NT2/D1 (cell line): ENCODE results near the gene PRSS56.

Source experiments
- DNase-seq: peaks from one replicate; pipeline ENCODE4 v3.0.0-alpha.2; 2011; ENCODE audit warnings: low read depth, low spot score
- H3K27me3 ChIP-seq: 2 replicates; pipeline ENCODE4 v1.6.0; 2011; ENCODE audit warnings: mild to moderate bottlenecking; ENCODE audit not compliant: insufficient read length, insufficient read depth
- H3K36me3 ChIP-seq: 2 replicates; pipeline ENCODE4 v1.6.1; 2011; ENCODE audit warnings: mild to moderate bottlenecking, low read length, mixed read lengths; ENCODE audit not compliant: insufficient read depth, insufficient read length
- H3K4me1 ChIP-seq: 2 replicates; pipeline ENCODE4 v1.5.1; 2011; ENCODE audit not compliant: insufficient read depth, insufficient read length
- H3K4me3 ChIP-seq: 2 replicates; pipeline ENCODE4 v1.5.1; 2011; ENCODE audit warnings: low read depth; ENCODE audit not compliant: insufficient read length
- H3K9ac ChIP-seq: 2 replicates; pipeline ENCODE4 v1.6.0; 2011; ENCODE audit warnings: low read depth; ENCODE audit not compliant: insufficient read length
- H3K9me3 ChIP-seq: 2 replicates; pipeline ENCODE4 v1.5.1; 2011; ENCODE audit warnings: mild to moderate bottlenecking, low read length; ENCODE audit not compliant: insufficient read depth
- SUZ12 ChIP-seq: IDR thresholded peaks from 2 replicates; pipeline ENCODE4 v1.6.1; 2011; ENCODE audit not compliant: insufficient read length, insufficient read depth; ENCODE audit errors: extremely low read depth
- YY1 ChIP-seq: IDR thresholded peaks from 2 replicates; pipeline ENCODE4 v1.6.1; 2011; ENCODE audit not compliant: insufficient read length, insufficient read depth
- ZNF274 ChIP-seq: IDR thresholded peaks from 2 replicates; pipeline ENCODE4 v1.6.1; 2011; ENCODE audit warnings: mild to moderate bottlenecking, low read depth, low read length

The PRSS56 gene

DNA sequence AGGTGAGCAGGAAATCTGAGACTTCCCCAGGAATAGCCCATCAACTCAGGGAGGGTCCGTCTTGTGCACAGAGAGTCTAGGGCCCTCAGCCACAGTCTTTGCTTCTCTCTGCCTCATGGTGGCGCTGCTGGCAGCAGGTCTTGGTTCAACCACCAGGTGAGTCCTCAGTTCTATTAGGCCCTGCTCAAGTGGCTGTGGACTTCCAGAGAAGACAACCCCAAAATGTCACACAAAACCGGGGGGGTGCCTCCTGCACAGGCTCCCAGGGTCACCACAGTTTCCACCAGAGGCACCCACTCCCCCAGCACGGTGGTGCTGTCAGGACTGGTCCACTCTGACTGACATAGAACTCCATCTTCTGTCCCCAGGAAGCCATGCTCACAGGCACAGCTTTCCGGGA, 16.9 kb downstream of the PRSS56 start:
- TF ChIP-seq YY1 (no peak), SUZ12 (no peak), ZNF274 (no peak)
- no peaks in the 10 kb centered on the region for H3K27me3 ChIP-seq
- no peak for DNase-seq
- H3K9ac ChIP-seq = no peak overlapping the region
- peaks cover 10% of the 10 kb centered on the region; the same call in 1 of the 2 replicates for H3K9me3 ChIP-seq
- H3K36me3 ChIP-seq = no peaks in the 10 kb centered on the region
- peaks cover 20% of the 10 kb centered on the region for H3K4me1 ChIP-seq
- no peak overlapping the region for H3K4me3 ChIP-seq

GRCh38 chr2:232537499-232537898, 17.3 kb downstream of the PRSS56 start:
- Histone ChIP-seq H3K9ac (no peak overlapping the region), H3K4me3 (no peak overlapping the region), H3K27me3 (no peaks in the 10 kb centered on the region), H3K4me1 (peaks cover 20% of the 10 kb centered on the region), H3K9me3 (peaks cover 10% of the 10 kb centered on the region; the same call in 1 of the 2 replicates), H3K36me3 (no peaks in the 10 kb centered on the region)
- DNase-seq = no peak
- TF ChIP-seq SUZ12 (no peak), ZNF274 (no peak), YY1 (no peak)

GRCh38 chr2:232538671-232539070, 18.5 kb downstream of the PRSS56 start:
- H3K9ac ChIP-seq = no peak overlapping the region
- H3K27me3 ChIP-seq = no peaks in the 10 kb centered on the region
- no peak for DNase-seq
- H3K4me3 ChIP-seq = no peak overlapping the region
- H3K4me1 ChIP-seq = peaks cover 20% of the 10 kb centered on the region
- peaks cover 6% of the 10 kb centered on the region for H3K36me3 ChIP-seq
- TF ChIP-seq ZNF274 (no peak), SUZ12 (no peak), YY1 (no peak)
- peaks cover 10% of the 10 kb centered on the region; the same call in 1 of the 2 replicates for H3K9me3 ChIP-seq

DNA sequence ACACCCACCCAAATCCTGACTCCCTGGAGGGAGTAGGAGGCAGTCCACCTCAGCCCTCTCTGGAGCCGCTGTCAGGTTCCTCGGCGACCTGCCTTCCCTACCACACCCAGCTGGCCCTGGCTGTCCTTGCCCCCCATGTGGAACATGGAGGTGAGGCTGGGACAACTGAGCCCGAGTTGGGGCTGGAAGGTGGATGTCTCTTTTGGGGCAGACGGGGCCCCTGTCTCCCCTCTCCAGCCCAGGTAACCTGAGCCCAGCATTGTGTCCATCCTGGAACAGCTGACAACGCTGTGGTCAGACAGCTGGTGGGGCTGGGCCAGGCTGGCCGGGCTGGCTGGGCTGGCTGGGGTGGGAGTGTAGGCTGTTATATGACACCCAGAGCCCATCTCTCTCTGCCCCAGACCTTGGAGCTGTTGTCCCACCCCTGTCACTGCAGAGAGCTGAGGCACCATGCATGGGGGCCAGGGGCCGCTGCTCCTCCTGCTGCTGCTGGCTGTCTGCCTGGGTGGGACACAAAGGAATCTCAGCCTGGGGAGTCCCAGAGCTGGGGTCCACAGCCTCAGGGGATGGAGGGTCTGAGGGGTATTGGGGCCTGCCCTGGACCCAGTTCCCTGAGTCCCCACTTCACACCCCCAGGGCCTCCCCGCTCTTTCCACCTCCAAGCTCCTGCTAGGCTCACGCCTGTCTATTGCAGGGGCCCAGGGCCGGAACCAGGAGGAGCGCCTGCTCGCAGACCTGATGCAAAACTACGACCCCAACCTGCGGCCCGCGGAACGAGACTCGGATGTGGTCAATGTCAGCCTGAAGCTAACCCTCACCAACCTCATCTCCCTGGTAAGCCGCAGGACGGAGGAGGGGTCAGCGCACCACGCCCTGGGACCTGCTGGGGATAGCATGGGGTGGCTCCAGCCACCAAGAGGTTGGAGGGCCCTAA, 19.4 kb downstream of the PRSS56 start, which contains the start of gene CHRNG:
CHRNG (plus strand) TSS at position 395 of the 934 bp plus-strand sequence; CDS start at position 451, 56 bp downstream.
- Histone ChIP-seq H3K4me3 (no peak within 1 kb of the TSS), H3K27me3 (no peaks in the 10 kb centered on the region), H3K9ac (peak within 1 kb of the TSS; percentile 46), H3K4me1 (peaks cover 17% of the 10 kb centered on the region), H3K36me3 (peaks cover 15% of the 10 kb centered on the region), H3K9me3 (peaks cover 10% of the 10 kb centered on the region; the same call in 1 of the 2 replicates)
- no peak for DNase-seq
- TF ChIP-seq ZNF274 (no peak), YY1 (no peak), SUZ12 (no peak)

- Histone ChIP-seq H3K9me3 (peaks cover 10% of the 10 kb centered on the region; the same call in 1 of the 2 replicates), H3K9ac (peak overlapping the region; percentile 46), H3K36me3 (peaks cover 19% of the 10 kb centered on the region), H3K4me3 (no peak overlapping the region), H3K4me1 (peaks cover 11% of the 10 kb centered on the region), H3K27me3 (no peaks in the 10 kb centered on the region)
- DNase-seq = no peak
- no peak for TF ChIP-seq YY1
- TF ChIP-seq SUZ12 = no peak
These were observed 20.4 kb downstream of the PRSS56 start for GRCh38 chr2:232540441-232541041.

- TF ChIP-seq ZNF274 (no peak), SUZ12 (no peak), YY1 (no peak)
- no peak overlapping the region for H3K4me3 ChIP-seq
- H3K9me3 ChIP-seq = peaks cover 2% of the 10 kb centered on the region; the same call in 1 of the 2 replicates
- H3K9ac ChIP-seq = no peak overlapping the region
- H3K27me3 ChIP-seq = no peaks in the 10 kb centered on the region
- H3K4me1 ChIP-seq = peaks cover 11% of the 10 kb centered on the region
- DNase-seq = no peak
- H3K36me3 ChIP-seq = peaks cover 23% of the 10 kb centered on the region
These were observed 21.2 kb downstream of the PRSS56 start for GRCh38 chr2:232541195-232541960.
